ENCODE data around the gene ABHD17A.

Gene ABHD17A

GRCh38 chr19:1906985-1907562 is 21.8 kb upstream of the ABHD17A start:
- peaks cover 0 to 8% (median 1%) of the 10 kb centered on the region in 4 experiments for H3K36me3 ChIP-seq (ENCODE audit: control insufficient read depth in 4 of 4, insufficient read depth in 4 of 4, low read length in 3 of 4)
- H3K4me3 ChIP-seq (ENCODE audit: control insufficient read depth in 1 of 7, extremely low read depth in 1 of 7, insufficient read depth in 4 of 7, low read depth in 2 of 7, low read length in 6 of 7), result no peak overlapping the region
- peaks cover 2 to 60% (median 51%) of the 10 kb centered on the region in 4 experiments for H3K4me1 ChIP-seq (ENCODE audit: control extremely low read depth in 1 of 4, control insufficient read depth in 4 of 4, insufficient read depth in 4 of 4, low read length in 3 of 4)
- no peaks in the 10 kb centered on the region for H3K9me3 ChIP-seq (ENCODE audit: control extremely low read depth in 1 of 5, control insufficient read depth in 4 of 5, insufficient read depth in 2 of 5, low read depth in 1 of 5, low read length in 4 of 5)
- whole genome bisulfite sequencing (ENCODE audit: insufficient coverage), result 86% methylated on average over 7 of the region's 10 CpGs
- H3K27ac ChIP-seq (ENCODE audit: insufficient read depth in 1 of 2, low read depth in 1 of 2, low read length in 2 of 2, poor library complexity in 1 of 2, severe bottlenecking in 2 of 2), result no peak overlapping the region
- no peaks in the 10 kb centered on the region for H3K27me3 ChIP-seq (replicated peaks in 2 of 5; ENCODE audit: control insufficient read depth in 4 of 5, insufficient read depth in 5 of 5, low read length in 4 of 5)
- no peak for DNase-seq
- POLR2A ChIA-PET, result no interaction called here
- CTCF ChIA-PET, result interaction anchor here (0.6 to 1.5 kb wide), 2 partner anchors 19 to 353 kb away, joined by 3 read pairs; no protein-coding TSS in a partner anchor

GRCh38 chr19:1905863-1906375 is 20.6 kb upstream of the ABHD17A start:
- WGBS (ENCODE audit: insufficient coverage), result 82% methylated on average over 11 of the region's 15 CpGs
- H3K27me3 ChIP-seq (replicated peaks in 2 of 5; ENCODE audit: control insufficient read depth in 4 of 5, insufficient read depth in 5 of 5, low read length in 4 of 5), result no peaks in the 10 kb centered on the region
- DNase-seq, result no peak
- peak overlapping the region; percentile 49 to 81 (median 74) for H3K4me3 ChIP-seq (ENCODE audit: control insufficient read depth in 1 of 7, extremely low read depth in 1 of 7, insufficient read depth in 4 of 7, low read depth in 2 of 7, low read length in 6 of 7)
- H3K9me3 ChIP-seq (ENCODE audit: control extremely low read depth in 1 of 5, control insufficient read depth in 4 of 5, insufficient read depth in 2 of 5, low read depth in 1 of 5, low read length in 4 of 5), result no peaks in the 10 kb centered on the region
- peaks cover 2 to 60% (median 51%) of the 10 kb centered on the region in 4 experiments for H3K4me1 ChIP-seq (ENCODE audit: control extremely low read depth in 1 of 4, control insufficient read depth in 4 of 4, insufficient read depth in 4 of 4, low read length in 3 of 4)
- H3K27ac ChIP-seq (ENCODE audit: insufficient read depth in 1 of 2, low read depth in 1 of 2, low read length in 2 of 2, poor library complexity in 1 of 2, severe bottlenecking in 2 of 2), result peak overlapping the region in 1 of 2 experiments; percentile 79
- ChIA-PET CTCF (interaction anchor here (1.5 kb wide), 1 partner anchor 20 kb away, joined by 3 read pairs; no protein-coding TSS in a partner anchor), POLR2A (interaction anchor here (1.0 to 2.0 kb wide), 2 partner anchors 36 to 48 kb away, joined by 3 to 4 read pairs; no protein-coding TSS in a partner anchor)
- H3K36me3 ChIP-seq (ENCODE audit: control insufficient read depth in 4 of 4, insufficient read depth in 4 of 4, low read length in 3 of 4), result peaks cover 0 to 4% (median 1%) of the 10 kb centered on the region in 4 experiments

DNA sequence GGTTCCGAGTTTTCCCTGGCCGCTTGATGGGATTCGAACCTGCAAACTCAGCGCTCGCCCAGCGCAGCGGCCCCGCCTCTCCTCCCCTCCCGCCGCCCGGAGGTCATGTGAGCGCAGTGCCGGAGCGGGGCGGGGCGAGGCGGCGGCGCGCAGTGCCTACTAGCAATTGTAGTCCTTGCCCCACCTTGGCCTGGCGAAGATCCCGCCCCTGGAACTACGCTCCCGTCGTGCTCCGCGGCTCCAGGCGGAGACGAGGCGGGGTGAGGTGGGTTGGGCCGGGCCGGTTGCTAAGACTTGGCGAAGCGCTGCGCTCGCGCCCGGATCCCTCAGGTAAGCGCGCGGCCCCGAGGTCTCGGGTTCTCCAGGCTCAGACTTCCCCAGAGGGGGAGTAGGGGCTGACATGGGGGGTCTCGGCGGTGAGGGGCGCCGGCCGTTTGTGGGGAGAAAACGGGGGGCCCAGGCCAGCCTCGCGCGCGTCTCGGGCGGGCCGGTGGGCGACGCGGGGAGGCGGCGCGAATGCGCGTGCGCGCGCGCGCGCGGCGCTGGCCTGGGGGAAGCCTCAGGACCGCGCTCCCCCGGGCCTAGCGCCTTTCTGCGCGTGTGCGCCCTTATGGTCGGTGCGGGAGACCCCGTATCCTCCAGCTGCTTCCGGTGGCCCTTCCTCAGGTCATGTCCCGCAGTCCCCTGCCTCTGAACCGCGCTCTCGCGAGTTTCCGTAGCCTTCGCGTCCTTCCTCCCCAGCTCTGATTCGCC is 20.0 kb upstream of the ABHD17A start, which contains the start of the genes ADAT3 and SCAMP4:
Gene ADAT3 (plus strand): TSS at position 290 of the 753 bp plus-strand sequence. CDS start 6,649 bp downstream, outside the sequence.
Gene SCAMP4 (plus strand): TSS at position 290 of the 753 bp plus-strand sequence. CDS start 9,621 bp downstream, outside the sequence.
- Histone ChIP-seq H3K4me3 (ENCODE audit: control insufficient read depth in 1 of 7, extremely low read depth in 1 of 7, insufficient read depth in 4 of 7, low read depth in 2 of 7, low read length in 6 of 7) (peak within 1 kb of the TSS; percentile 49 to 81 (median 74)), H3K27me3 (replicated peaks in 2 of 5; ENCODE audit: control insufficient read depth in 4 of 5, insufficient read depth in 5 of 5, low read length in 4 of 5) (no peaks in the 10 kb centered on the region), H3K36me3 (ENCODE audit: control insufficient read depth in 4 of 4, insufficient read depth in 4 of 4, low read length in 3 of 4) (peaks cover 0 to 4% (median 1%) of the 10 kb centered on the region in 4 experiments), H3K27ac (ENCODE audit: insufficient read depth in 1 of 2, low read depth in 1 of 2, low read length in 2 of 2, poor library complexity in 1 of 2, severe bottlenecking in 2 of 2) (peak within 1 kb of the TSS in 1 of 2 experiments; percentile 79), H3K9me3 (ENCODE audit: control extremely low read depth in 1 of 5, control insufficient read depth in 4 of 5, insufficient read depth in 2 of 5, low read depth in 1 of 5, low read length in 4 of 5) (no peaks in the 10 kb centered on the region), H3K4me1 (ENCODE audit: control extremely low read depth in 1 of 4, control insufficient read depth in 4 of 4, insufficient read depth in 4 of 4, low read length in 3 of 4) (peaks cover 2 to 59% (median 50%) of the 10 kb centered on the region in 4 experiments)
- 0% methylated on average over 81 of the region's 92 CpGs for WGBS (ENCODE audit: insufficient coverage)
- peak; percentile 98 to 99 (median 99) for DNase-seq
- POLR2A ChIA-PET, result interaction anchor here (1.0 to 2.0 kb wide), 2 partner anchors 37 to 48 kb away, joined by 3 to 4 read pairs; no protein-coding TSS in a partner anchor
- CTCF ChIA-PET, result interaction anchor here (1.0 to 1.5 kb wide), 4 partner anchors 21 to 43 kb away, joined by 3 to 5 read pairs (median 3); no protein-coding TSS in a partner anchor

GRCh38 chr19:1904860-1905109 is 19.5 kb upstream of the ABHD17A start:
- Histone ChIP-seq H3K9me3 (ENCODE audit: control extremely low read depth in 1 of 5, control insufficient read depth in 4 of 5, insufficient read depth in 2 of 5, low read depth in 1 of 5, low read length in 4 of 5) (no peaks in the 10 kb centered on the region), H3K27me3 (replicated peaks in 2 of 5; ENCODE audit: control insufficient read depth in 4 of 5, insufficient read depth in 5 of 5, low read length in 4 of 5) (no peaks in the 10 kb centered on the region), H3K27ac (ENCODE audit: insufficient read depth in 1 of 2, low read depth in 1 of 2, low read length in 2 of 2, poor library complexity in 1 of 2, severe bottlenecking in 2 of 2) (peak overlapping the region in 1 of 2 experiments; percentile 78), H3K4me1 (ENCODE audit: control extremely low read depth in 1 of 4, control insufficient read depth in 4 of 4, insufficient read depth in 4 of 4, low read length in 3 of 4) (peaks cover 2 to 54% (median 45%) of the 10 kb centered on the region in 4 experiments), H3K4me3 (ENCODE audit: control insufficient read depth in 1 of 7, extremely low read depth in 1 of 7, insufficient read depth in 4 of 7, low read depth in 2 of 7, low read length in 6 of 7) (peak overlapping the region in 4 of 7 experiments; percentile 32 to 77 (median 75)), H3K36me3 (ENCODE audit: control insufficient read depth in 4 of 4, insufficient read depth in 4 of 4, low read length in 3 of 4) (peaks cover 0 to 4% (median 1%) of the 10 kb centered on the region in 4 experiments)
- no peak for DNase-seq
- ChIA-PET CTCF (interaction anchor here (0.7 to 1.2 kb wide), 7 partner anchors 10 to 44 kb away, joined by 3 to 5 read pairs (median 3); no protein-coding TSS in a partner anchor), POLR2A (interaction anchor here (2.0 kb wide), 1 partner anchor 37 kb away, joined by 4 read pairs; no protein-coding TSS in a partner anchor)
- WGBS (ENCODE audit: insufficient coverage), result 43% methylated on average over 6 of the region's 8 CpGs

GRCh38 chr19:1902923-1903322 is 17.6 kb upstream of the ABHD17A start:
- WGBS (ENCODE audit: insufficient coverage), result 93% methylated on average over 4 of the region's 6 CpGs
- H3K36me3 ChIP-seq (ENCODE audit: control insufficient read depth in 4 of 4, insufficient read depth in 4 of 4, low read length in 3 of 4), result peaks cover 0 to 2% (median 0%) of the 10 kb centered on the region in 4 experiments
- no peak overlapping the region for H3K4me3 ChIP-seq (ENCODE audit: control insufficient read depth in 1 of 7, extremely low read depth in 1 of 7, insufficient read depth in 4 of 7, low read depth in 2 of 7, low read length in 6 of 7)
- POLR2A ChIA-PET, result interaction anchor here (0.6 to 0.7 kb wide), 2 partner anchors 86 to 181 kb away, joined by 3 read pairs; no protein-coding TSS in a partner anchor
- CTCF ChIA-PET, result interaction anchor here (0.9 to 1.1 kb wide), 2 partner anchors 18 to 39 kb away, joined by 3 read pairs; no protein-coding TSS in a partner anchor
- no peaks in the 10 kb centered on the region for H3K27me3 ChIP-seq (replicated peaks in 2 of 5; ENCODE audit: control insufficient read depth in 4 of 5, insufficient read depth in 5 of 5, low read length in 4 of 5)
- H3K9me3 ChIP-seq (ENCODE audit: control extremely low read depth in 1 of 5, control insufficient read depth in 4 of 5, insufficient read depth in 2 of 5, low read depth in 1 of 5, low read length in 4 of 5), result no peaks in the 10 kb centered on the region
- no peak for DNase-seq
- H3K4me1 ChIP-seq (ENCODE audit: control extremely low read depth in 1 of 4, control insufficient read depth in 4 of 4, insufficient read depth in 4 of 4, low read length in 3 of 4), result peaks cover 2 to 42% (median 32%) of the 10 kb centered on the region in 4 experiments
- H3K27ac ChIP-seq (ENCODE audit: insufficient read depth in 1 of 2, low read depth in 1 of 2, low read length in 2 of 2, poor library complexity in 1 of 2, severe bottlenecking in 2 of 2), result no peak overlapping the region

DNA sequence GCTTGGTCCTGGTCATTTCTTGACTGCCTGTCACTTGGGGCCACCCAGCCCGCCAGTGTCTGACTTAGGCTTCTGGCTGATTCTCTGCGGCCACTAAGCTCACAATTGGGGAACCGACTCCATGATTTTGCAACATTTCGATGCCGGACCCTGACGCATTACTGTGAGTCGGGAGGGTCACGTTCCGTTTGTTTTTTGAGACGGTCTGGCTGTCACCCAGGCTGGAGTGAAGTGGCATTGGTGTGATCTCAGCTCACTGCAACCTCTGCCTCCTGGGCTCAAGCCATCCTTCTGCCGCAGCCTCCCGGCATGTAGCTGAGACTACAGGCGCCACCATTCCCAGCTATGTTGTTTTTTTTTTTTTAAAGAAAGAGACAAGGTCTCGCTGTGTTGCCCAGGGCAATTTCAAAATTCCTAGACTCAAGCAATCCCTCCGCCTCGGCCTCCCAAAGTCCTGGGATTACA is 16.7 kb upstream of the ABHD17A start:
- ChIA-PET POLR2A (interaction anchor here (0.6 kb wide), 2 partner anchors 135 to 182 kb away, joined by 3 to 6 read pairs; no protein-coding TSS in a partner anchor), CTCF (interaction anchor here (1.1 to 1.3 kb wide), 2 partner anchors 19 to 28 kb away, joined by 3 to 9 read pairs; no protein-coding TSS in a partner anchor)
- no peak overlapping the region for H3K4me3 ChIP-seq (ENCODE audit: control insufficient read depth in 1 of 7, extremely low read depth in 1 of 7, insufficient read depth in 4 of 7, low read depth in 2 of 7, low read length in 6 of 7)
- WGBS (ENCODE audit: insufficient coverage), result 95% methylated on average over 16 of the region's 16 CpGs
- peaks cover 2 to 46% (median 39%) of the 10 kb centered on the region in 4 experiments for H3K4me1 ChIP-seq (ENCODE audit: control extremely low read depth in 1 of 4, control insufficient read depth in 4 of 4, insufficient read depth in 4 of 4, low read length in 3 of 4)
- H3K36me3 ChIP-seq (ENCODE audit: control insufficient read depth in 4 of 4, insufficient read depth in 4 of 4, low read length in 3 of 4), result no peaks in the 10 kb centered on the region
- H3K27ac ChIP-seq (ENCODE audit: insufficient read depth in 1 of 2, low read depth in 1 of 2, low read length in 2 of 2, poor library complexity in 1 of 2, severe bottlenecking in 2 of 2), result no peak overlapping the region
- H3K27me3 ChIP-seq (replicated peaks in 2 of 5; ENCODE audit: control insufficient read depth in 4 of 5, insufficient read depth in 5 of 5, low read length in 4 of 5), result no peaks in the 10 kb centered on the region
- DNase-seq, result no peak
- H3K9me3 ChIP-seq (ENCODE audit: control extremely low read depth in 1 of 5, control insufficient read depth in 4 of 5, insufficient read depth in 2 of 5, low read depth in 1 of 5, low read length in 4 of 5), result no peaks in the 10 kb centered on the region
